IPS-18c (cell line): Measurements from ENCODE around the gene CHMP6.

ENCODE experiments used
- H3K4me3 ChIP-seq: 2 replicates; pipeline ENCODE4 v1.7.0; 2013; ENCODE audit warnings: low read depth, mild to moderate bottlenecking, low read length, moderate library complexity; ENCODE audit not compliant: insufficient read depth
- H3K9me3 ChIP-seq: one replicate; pipeline ENCODE4 v1.6.1; 2013; ENCODE audit warnings: mild to moderate bottlenecking, low read length, moderate library complexity; ENCODE audit not compliant: control insufficient read depth, insufficient read depth

Gene CHMP6

DNA sequence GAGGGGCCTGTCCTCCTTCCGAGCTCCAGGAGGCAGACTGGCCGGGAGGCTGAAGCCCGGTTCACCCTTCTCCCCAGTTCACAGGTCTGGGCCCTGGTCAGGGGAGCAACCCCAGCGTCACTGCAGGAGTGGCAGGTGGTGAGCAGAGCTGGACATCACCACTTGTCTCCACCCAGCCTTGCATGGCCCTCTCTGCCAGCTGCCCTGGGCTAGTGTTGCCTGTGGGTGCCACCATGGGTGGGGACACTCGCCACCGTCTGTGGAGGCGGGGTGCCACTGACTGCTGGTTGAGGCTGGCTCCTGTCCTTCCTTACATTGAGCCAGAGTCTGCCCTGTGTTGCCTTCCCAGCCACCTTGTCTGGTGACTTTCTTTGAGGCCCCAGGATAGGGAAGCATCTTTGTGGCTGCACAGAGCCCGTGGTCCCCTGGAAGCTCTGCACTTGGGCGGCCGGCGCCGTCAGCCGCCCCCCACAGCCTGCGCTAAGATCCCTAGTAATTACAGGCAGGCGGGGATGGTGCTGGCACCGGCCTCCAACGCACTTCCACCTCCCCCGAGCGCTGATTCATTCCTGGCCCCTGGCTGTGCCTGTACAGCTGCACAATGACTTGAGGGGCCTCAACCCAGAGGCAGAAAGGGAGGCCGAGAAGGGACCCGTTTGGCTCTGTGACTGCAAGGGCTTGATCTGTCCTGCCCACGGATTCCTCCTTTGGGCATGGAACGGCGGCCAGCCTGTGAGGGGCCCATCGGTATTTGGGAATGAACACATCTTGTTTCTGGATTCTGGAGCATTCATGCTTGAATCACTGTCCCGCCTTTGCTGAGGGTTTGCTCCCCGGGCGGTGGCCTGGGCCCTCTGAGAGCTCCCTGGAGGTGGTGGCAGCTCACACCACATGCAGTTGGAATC, 48.5 kb downstream of the CHMP6 start:
- Histone ChIP-seq H3K9me3 (peaks cover 3% of the 10 kb centered on the region), H3K4me3 (no peak overlapping the region)

DNA sequence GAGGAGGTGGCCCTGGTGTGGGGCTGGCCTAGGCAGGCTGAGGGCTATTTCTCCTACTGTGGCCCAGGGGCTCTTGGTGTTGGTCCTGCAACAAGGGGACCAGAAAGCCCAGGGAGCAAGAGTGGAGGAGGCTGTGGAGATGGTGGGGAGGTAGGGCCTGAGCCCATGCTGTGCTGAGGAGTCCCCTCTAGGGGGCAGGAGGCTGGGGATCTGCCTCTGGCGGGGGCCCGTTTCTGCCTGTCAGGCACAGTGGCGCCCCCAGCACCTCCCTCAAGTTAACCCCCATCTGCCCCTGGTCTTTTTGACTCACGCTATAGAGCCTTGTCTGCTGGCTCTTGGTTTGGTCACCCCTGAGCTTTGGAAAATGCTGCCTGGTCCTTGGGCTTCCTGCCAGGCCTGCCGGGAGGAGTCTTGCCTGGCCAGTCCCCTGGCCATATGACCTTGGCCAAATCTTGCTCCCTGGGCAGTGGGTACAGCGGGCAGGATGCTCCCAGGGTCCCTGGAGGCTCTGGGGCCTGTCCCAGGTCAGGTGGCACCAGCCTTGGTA, 49.2 kb downstream of the CHMP6 start:
- no peak overlapping the region for H3K4me3 ChIP-seq

DNA sequence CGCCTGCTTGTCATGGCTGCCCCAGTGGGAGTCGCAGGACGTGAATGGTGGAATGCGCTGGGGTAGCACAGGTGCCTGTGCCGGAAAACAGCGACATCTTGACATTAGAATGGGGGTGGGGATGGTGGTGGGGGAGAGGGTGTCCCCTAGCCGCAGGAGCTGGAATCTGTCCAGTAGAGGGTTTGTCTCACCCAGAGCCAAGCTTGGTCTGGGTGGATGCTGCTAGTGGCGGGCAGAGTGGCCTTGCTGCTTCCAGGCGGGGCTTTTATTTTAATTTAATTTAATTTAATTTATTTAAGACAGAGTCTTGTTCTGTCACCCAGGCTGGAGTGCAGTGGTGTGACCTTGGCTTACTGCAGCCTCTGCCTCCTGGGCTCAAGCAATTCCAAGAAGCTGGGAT, 51.0 kb downstream of the CHMP6 start:
- no peak overlapping the region for H3K4me3 ChIP-seq
- H3K9me3 ChIP-seq: peaks cover 3% of the 10 kb centered on the region

More for the DNA sequence above, 49.2 kb downstream of the CHMP6 start:
- H3K9me3 ChIP-seq: peaks cover 3% of the 10 kb centered on the region

DNA sequence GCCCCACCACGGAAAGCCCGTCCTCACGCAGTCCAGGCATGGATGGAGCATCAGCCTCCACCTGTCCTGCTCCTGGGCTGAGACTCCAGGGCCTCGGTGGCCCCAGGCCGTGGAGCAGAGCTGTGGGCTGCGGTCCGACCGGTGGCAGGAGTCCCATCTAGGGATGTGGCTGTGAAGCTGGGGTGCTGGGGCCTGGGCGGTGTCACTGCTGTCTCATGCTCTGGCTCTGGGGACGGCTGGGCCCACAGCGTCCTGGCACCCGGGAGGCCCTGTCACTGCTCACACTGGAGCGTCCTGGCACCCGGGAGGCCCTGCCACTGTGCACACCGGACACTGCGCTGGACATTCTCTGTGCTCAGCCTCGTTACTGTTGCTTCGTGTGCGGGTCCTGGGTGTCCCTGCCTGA, 51.7 kb downstream of the CHMP6 start:
- peaks cover 3% of the 10 kb centered on the region for H3K9me3 ChIP-seq
- no peak overlapping the region for H3K4me3 ChIP-seq

DNA sequence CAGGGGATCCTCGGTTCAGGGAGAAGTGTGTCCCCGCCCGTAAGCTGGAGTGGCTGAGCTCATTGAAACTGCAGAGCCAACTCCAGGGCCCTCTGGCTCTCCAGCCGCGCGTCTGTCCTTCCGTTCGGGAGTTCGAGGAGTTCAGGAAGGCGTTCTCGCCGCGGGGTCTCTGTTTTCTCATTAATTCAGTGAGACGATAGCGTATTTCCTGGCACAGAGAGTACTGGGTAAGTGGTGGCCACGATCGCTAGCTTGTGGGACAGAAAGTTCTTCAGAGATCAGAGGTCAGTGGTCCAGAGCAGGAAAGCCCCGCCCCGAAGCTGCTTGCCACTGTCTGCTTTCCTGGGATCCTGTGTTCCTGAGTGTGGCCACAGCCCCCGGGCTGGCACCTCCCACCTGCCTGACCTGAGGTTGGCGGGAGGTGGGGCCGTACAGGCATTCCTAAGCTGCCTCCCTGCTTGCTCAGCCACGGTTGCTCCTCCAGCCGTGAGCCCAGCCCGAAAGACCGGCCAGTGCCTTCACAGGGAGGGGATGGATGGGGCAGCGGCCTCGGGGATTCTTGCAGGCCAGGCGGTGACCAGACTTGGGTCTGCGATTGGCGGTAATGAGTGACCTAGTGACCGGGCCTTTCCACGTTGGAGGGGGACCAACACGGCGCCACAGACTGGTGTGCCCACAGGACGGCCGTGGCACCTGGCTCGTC, 52.2 kb downstream of the CHMP6 start:
- Histone ChIP-seq H3K9me3 (peaks cover 3% of the 10 kb centered on the region), H3K4me3 (no peak overlapping the region)

DNA sequence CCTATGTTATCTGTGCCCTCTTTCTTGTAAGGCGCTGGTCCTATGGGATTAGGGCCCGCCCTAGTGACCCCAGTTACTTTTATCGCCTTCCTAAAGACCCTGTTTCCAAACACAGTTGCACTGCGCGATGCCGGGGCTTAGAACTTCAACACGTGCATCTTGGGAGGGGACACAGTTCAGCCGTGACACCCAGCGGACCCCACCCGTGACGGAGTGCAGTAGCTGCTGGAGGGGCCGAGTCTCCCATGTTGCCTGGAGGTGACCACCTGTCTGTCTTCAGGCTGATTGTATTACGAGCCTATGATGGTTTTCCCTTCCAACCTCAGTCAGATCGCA, 52.8 kb downstream of the CHMP6 start:
- H3K9me3 ChIP-seq: peaks cover 3% of the 10 kb centered on the region
- H3K4me3 ChIP-seq: no peak overlapping the region

DNA sequence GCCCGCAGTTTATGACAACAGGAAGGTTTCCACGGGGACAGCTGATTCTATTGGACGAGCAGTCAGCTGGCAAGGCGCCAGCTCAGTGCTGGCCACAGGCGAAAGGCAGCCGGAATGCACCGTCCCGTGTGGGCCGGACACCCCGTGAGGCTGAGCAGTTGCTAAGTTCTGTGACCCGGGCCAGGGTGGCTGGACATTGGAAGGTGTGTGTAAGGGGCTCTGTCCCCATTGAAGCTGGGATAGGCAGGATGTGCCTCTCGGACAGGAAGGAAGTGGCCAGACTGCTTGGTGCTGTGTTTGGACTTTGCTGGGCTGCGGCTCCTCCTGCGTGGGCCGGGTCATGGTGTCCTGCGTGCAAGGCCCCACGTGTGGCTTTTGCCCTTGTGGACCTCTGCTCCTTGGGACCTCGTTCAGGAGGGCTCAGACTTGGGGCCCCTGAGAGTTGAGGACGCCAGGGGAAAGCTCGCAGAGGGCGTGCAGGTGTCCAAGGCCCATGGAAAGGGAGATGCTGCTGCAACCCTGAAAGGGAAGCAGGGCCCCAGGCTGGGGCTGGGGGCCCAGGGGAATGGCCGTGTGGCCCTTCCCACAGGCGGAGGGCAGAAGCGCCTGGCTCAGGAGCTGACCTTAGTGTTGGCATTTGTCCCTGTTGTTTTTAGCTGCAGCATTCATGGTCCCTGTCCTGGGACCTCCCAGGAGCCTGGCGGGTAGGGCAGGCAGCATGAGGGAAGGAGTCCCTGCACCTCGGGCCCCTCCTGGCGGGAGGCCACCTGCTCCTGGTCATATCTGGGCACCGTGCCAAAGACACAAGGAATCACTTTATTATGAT, 53.3 kb downstream of the CHMP6 start:
- H3K9me3 ChIP-seq: peaks cover 2% of the 10 kb centered on the region
- no peak overlapping the region for H3K4me3 ChIP-seq

DNA sequence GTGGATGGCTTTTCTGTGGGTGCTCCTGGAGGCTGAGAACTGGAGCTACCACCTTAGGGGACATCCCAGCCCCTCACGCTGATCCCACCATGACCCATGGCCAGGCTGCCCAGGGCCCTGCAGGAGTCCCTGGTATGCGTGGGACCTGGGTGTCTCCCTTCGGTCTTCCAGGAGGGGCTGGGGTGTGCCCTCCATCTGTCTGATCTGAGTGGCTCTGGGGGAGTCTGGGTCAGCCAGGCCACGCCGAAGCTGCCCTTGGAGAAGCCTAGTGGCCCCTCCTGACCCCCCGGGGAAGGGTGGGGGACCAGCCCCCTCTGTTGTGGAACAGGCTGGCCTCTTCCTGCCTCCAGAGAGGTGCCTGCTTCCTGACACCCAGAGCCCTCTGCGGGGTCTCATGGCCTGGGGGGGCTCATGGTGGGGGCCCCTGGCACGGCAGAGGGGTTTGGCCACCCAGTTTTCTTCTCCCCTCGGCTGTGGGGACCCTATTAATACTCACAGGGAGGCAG, 54.0 kb downstream of the CHMP6 start:
- no peaks in the 10 kb centered on the region for H3K9me3 ChIP-seq
- no peak overlapping the region for H3K4me3 ChIP-seq

DNA sequence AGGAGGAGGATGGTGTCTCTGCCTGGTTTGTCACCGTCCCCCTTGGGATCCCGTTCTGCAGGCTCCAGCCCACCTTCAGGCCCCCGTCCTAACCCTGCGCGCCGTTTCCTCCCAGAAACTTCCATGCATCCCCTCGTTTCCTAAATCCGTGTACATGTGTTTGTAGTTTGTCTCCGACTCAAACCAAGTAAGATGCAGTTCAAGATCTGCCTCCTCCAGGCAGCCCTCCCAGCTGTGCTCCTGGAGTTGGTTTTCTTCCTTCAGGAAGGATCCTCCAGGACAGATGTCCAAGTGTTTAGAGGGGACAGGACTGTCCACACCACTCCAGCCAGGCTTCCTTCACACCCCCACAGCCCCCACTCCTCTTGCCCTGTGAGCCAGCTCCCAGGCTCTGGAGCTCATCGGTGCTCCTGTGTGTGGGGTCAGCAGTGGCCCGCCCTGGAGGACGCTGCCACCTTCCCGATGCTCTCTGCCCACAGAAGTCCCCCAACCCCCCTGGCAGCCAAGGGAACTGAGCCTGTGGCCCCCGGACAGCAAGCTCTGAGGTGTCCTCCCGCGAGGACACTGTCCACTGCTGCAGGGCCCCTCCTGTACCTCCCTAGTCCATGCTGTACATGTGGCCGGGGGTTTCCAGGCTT, 54.6 kb downstream of the CHMP6 start:
- no peaks in the 10 kb centered on the region for H3K9me3 ChIP-seq
- H3K4me3 ChIP-seq: no peak overlapping the region

DNA sequence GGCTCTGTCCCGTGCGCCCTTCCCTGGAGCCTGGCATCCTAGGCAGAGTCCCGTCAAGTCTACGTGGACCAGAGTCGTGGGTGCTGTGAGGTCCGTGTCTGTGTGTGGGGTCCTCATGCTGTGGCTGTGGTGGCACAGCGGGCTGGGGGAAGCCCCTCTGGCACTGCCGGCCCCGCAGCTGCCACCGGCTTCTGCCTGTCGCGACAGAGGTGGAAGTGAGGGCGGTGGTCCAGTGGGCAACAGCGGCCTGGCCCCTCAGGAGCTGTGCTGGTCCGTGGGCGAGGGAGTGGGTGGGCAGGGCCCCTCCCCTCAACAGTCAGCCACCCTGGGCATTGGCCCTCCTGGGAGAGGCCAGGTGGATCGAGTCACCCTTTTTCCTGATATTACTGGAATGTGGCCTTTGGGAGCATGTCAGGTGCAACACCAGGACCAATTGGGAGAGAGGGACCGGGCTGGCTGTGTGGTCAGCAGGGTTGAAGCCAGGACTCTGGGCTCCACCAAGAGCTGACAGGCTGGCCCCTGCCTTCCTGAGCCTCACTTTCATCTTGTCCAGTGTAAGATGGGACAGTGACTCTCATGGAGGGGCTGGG, 55.2 kb downstream of the CHMP6 start:
- H3K9me3 ChIP-seq: no peaks in the 10 kb centered on the region
- H3K4me3 ChIP-seq: no peak overlapping the region

DNA sequence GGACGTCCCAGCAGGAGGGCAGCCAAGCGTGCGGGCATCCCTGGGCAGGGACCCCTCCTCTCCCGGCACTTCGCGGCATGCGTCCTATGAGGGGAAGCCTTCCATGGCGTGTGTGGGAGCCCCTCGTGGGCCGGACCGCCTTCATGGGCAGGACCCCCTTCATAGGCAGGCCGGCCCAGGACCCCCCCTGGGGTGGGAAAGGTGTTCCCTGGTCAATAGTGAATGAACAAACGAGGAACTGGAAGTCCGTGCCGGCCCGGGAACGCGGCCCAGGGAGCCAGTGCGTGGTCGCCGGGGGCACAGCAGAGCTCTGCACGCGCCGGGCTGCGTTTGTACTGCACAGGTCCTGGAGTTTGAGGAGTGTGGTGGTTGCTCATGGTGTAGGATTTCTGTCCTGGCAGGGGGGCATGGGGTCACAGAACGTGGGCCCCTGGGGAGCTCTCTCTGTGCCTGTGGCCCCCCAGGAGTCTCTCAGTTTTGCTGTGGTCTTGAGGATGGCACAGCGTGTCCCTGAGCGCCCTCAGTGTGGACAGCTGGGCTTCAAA, 57.3 kb downstream of the CHMP6 start:
- H3K4me3 ChIP-seq: no peak overlapping the region
- no peaks in the 10 kb centered on the region for H3K9me3 ChIP-seq

DNA sequence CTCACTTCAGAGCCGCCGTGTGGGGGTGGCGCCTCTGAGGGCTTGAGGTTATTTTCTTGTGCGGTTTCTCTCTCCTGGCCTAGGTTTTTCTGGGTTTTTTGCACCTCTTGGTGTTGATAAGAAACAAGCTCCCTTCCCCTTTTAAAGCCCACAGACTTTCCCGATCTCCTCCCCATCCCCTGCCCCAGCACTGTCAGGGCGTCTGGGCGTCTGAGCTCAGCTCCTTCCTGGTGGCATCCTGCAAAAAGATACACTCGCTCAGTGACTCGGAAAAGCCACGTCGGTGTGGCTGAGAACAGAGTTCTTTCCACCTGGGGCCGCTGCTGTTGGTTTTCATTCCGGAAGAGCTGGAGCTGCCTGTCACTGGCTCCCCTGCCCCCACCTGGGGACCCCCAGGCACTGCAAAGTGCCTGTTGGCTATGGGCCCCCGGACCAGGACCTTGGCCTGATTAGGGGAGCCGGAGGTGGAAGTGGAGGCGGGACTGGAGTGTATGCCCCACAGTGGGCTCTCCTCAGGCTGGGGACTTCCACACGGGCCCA, 57.8 kb downstream of the CHMP6 start:
- Histone ChIP-seq H3K9me3 (no peaks in the 10 kb centered on the region), H3K4me3 (no peak overlapping the region)
